Measurements from ENCODE around the gene IFNL2. TPM values are rescaled to one million over a fixed set of nuclear protein-coding genes. Genes with fewer than 3 reads are reported as not detected.
"Not testable (repeated sequence)": the region's sequence is repeated elsewhere in the genome, so short reads cannot be mapped to it uniquely, and the experiment has no call there.

Gene IFNL2
- total RNA-seq: not detected
- not detected for polyA plus RNA-seq

DNA sequence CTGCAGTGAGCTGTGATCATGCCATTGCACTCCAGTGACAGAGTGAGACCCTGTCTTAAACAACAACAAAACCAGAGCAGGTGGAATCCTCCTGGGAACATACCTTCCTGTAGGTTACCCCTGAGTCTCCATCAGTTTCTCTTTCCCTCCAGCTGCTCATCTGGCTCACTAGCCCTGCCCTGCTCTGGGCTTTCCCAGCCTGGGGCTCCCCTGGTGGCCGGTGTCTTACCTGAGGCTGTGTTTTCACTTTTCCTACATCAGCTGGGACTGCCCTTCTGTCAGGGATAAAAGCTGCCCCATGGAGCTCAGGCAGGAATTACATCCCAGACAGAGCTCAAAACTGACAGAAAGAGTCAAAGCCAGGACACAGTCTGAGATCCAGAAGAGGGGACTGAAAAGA lies at the start of gene IFNL2:
Gene IFNL2 (plus strand): TSS at position 312 of the 400 bp plus-strand sequence. CDS start 173 bp downstream, outside the sequence.
- CTCF ChIA-PET (ENCODE audit: partially characterized antibody); DNase-seq; H3K4me1 ChIP-seq (ENCODE audit: insufficient read depth, low read length); H3K36me3 Mint-ChIP-seq; H3K4me1 Mint-ChIP-seq; H3K9me3 Mint-ChIP-seq; H3K4me3 Mint-ChIP-seq; H3K27ac ChIP-seq (ENCODE audit: low read depth, low read length); H3K9me3 ChIP-seq (ENCODE audit: control insufficient read depth in 1 of 2, low read length in 2 of 2); POLR2A ChIA-PET (ENCODE audit: partially characterized antibody); H3K36me3 ChIP-seq (ENCODE audit: insufficient read depth, low read length); H3K4me3 ChIP-seq (ENCODE audit: low read length in 2 of 2); H3K27me3 ChIP-seq (ENCODE audit: insufficient read depth, low read length); intact Hi-C loops (cut with micrococcal nuclease): not testable (repeated sequence)
- Mint-ChIP-seq H3K27me3 (peaks cover 15 to 16% of the 10 kb centered on the region in 2 donors), H3K27ac (peak within 1 kb of the TSS in 1 of 7 donors; percentile 61)

DNA sequence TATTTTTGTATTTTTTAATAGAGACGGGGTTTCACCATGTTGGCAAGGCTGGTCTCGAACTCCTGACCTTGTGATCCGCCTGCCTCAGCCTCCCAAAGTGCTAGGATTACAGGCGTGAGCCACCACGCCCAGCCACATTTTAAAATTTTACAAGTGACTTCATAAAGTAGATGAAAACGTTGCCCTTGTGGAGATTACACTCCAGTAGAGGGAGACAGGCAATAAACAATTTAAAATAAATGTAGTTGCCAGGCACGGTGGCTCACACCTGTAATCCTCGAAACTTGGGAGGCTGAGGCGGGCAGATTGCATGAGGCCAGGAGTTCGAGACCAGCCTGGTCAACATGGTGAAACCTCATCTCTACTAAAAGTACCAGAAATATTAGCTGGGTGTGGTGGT lies 49.1 kb upstream of the IFNL2 start:
- H3K4me3 Mint-ChIP-seq; H3K9me3 Mint-ChIP-seq; H3K27me3 ChIP-seq (ENCODE audit: insufficient read depth, low read length); H3K27ac ChIP-seq (ENCODE audit: low read depth, low read length); POLR2A ChIA-PET (ENCODE audit: partially characterized antibody); H3K27ac Mint-ChIP-seq; H3K36me3 Mint-ChIP-seq; H3K9me3 ChIP-seq (ENCODE audit: control insufficient read depth in 1 of 2, low read length in 2 of 2); CTCF ChIA-PET (ENCODE audit: partially characterized antibody); H3K4me1 Mint-ChIP-seq; H3K4me1 ChIP-seq (ENCODE audit: insufficient read depth, low read length); H3K36me3 ChIP-seq (ENCODE audit: insufficient read depth, low read length); H3K4me3 ChIP-seq (ENCODE audit: low read length in 2 of 2); DNase-seq; intact Hi-C loops (cut with micrococcal nuclease): not testable (repeated sequence)
- peaks cover 18 to 27% of the 10 kb centered on the region in 2 donors for H3K27me3 Mint-ChIP-seq

DNA sequence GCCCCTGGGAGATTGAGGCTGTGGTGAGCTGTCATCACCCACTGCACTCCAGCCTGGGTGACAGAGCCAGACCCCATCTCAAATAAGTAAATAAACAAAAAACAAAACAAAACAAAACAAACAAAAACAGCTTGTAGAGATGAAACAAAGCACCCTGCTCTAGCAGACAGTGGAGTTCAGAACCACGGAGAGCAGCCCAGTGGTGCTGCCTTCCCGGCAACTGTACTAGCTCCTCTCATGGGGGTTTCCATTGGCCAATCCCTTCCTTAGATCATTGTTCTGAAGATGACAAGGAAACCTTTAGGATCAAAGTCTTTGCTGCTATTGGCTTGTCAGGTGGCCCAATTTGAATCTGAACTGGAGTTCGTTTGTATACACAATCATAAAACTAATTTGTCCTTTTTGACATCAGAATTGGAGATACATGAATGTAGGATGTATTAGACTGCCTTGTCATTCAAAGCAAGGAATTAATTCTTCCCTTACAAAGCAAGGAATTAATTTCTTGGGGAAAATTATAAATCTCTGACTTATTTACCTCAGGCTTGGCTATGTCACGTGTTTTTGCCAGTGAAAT lies 44.4 kb upstream of the IFNL2 start:
- ChIA-PET CTCF (ENCODE audit: partially characterized antibody) (no interaction called here), POLR2A (ENCODE audit: partially characterized antibody) (no interaction called here)
- Histone ChIP-seq H3K27me3 (ENCODE audit: insufficient read depth, low read length) (no peaks in the 10 kb centered on the region), H3K9me3 (ENCODE audit: control insufficient read depth in 1 of 2, low read length in 2 of 2) (no peaks in the 10 kb centered on the region), H3K4me1 (ENCODE audit: insufficient read depth, low read length) (no peaks in the 10 kb centered on the region), H3K36me3 (ENCODE audit: insufficient read depth, low read length) (no peaks in the 10 kb centered on the region), H3K27ac (ENCODE audit: low read depth, low read length) (no peak overlapping the region), H3K4me3 (ENCODE audit: low read length in 2 of 2) (no peak overlapping the region)
- Mint-ChIP-seq H3K4me3 (no peak overlapping the region), H3K27me3 (peaks cover 18 to 30% of the 10 kb centered on the region in 2 donors), H3K9me3 (no peaks in the 10 kb centered on the region), H3K36me3 (no peaks in the 10 kb centered on the region), H3K27ac (no peak overlapping the region), H3K4me1 (no peaks in the 10 kb centered on the region)
- peak in 1 of 5 donors; percentile 19 for DNase-seq
- intact Hi-C loops (cut with micrococcal nuclease): no loop called here

DNA sequence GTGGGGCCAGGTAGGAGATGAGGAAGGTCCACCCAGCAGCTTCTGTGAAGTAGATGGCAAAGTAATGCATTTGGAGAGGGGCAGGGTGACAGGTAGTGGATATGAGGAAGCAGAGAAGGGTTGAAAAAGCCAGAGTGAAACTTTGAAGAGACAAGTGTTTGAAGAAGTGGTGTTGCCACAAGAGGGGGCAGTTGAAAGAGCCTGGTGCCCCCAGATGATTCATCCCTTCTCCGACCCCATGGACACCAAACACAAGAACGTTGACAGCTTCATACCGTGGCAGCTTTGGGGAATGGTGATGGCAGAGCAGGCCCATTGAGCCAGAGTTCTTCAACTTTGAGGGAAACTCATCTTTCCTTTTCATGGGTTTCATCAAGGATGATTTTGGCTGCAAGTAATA lies 43.3 kb upstream of the IFNL2 start:
- no peak for DNase-seq
- no peaks in the 10 kb centered on the region for H3K9me3 Mint-ChIP-seq
- no peaks in the 10 kb centered on the region for H3K36me3 ChIP-seq (ENCODE audit: insufficient read depth, low read length)
- no peaks in the 10 kb centered on the region for H3K27me3 ChIP-seq (ENCODE audit: insufficient read depth, low read length)
- intact Hi-C loops (cut with micrococcal nuclease): no loop called here
- no peaks in the 10 kb centered on the region for H3K9me3 ChIP-seq (ENCODE audit: control insufficient read depth in 1 of 2, low read length in 2 of 2)
- H3K4me3 ChIP-seq (ENCODE audit: low read length in 2 of 2): no peak overlapping the region
- no peaks in the 10 kb centered on the region for H3K4me1 ChIP-seq (ENCODE audit: insufficient read depth, low read length)
- H3K36me3 Mint-ChIP-seq: no peaks in the 10 kb centered on the region
- peak overlapping the region in 1 of 7 donors; percentile 30 for H3K27ac Mint-ChIP-seq
- ChIA-PET POLR2A (ENCODE audit: partially characterized antibody) (no interaction called here), CTCF (ENCODE audit: partially characterized antibody) (no interaction called here)
- peaks cover 16 to 26% of the 10 kb centered on the region in 2 donors for H3K27me3 Mint-ChIP-seq
- no peak overlapping the region for H3K27ac ChIP-seq (ENCODE audit: low read depth, low read length)
- H3K4me3 Mint-ChIP-seq: no peak overlapping the region
- no peaks in the 10 kb centered on the region for H3K4me1 Mint-ChIP-seq

DNA sequence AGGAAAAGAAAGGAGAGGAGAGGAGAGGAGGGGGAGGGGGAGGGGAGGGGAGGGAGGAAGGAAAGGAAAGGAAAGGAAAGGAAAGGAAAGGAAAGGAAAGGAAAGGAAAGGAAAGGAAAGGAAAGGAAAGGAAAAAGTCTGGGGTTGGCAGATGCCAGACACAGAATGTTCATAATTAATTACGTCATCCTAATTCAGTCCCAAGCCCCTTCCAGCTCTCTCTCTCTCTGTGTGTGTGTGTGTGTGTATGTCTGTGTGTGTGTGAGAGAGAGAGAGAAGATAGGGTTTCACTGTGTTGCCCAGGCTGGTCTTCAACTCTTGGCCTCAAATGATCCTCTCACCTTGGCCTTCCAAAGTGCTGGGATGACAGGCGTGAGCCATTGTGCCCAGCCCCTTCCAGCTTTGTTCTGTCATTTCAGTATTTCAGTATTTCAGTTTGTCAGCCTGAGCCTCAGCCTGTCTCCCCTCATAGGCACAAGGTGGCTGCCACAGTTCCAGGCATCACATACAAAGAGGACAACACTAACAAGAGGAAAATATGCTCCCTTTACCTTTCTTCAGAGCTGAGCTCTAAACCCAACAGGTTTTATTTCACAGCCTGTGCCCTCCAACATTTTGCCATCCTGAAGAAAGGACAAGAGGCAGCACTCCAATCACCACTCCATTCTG lies 38.0 kb upstream of the IFNL2 start:
- no peaks in the 10 kb centered on the region for H3K4me1 Mint-ChIP-seq
- no peaks in the 10 kb centered on the region for H3K9me3 Mint-ChIP-seq
- H3K27me3 ChIP-seq (ENCODE audit: insufficient read depth, low read length): no peaks in the 10 kb centered on the region
- H3K4me3 ChIP-seq (ENCODE audit: low read length in 2 of 2): no peak overlapping the region
- DNase-seq: no peak
- intact Hi-C loops (cut with micrococcal nuclease): no loop called here
- no peak overlapping the region for H3K27ac ChIP-seq (ENCODE audit: low read depth, low read length)
- H3K36me3 Mint-ChIP-seq: no peaks in the 10 kb centered on the region
- CTCF ChIA-PET (ENCODE audit: partially characterized antibody): no interaction called here
- POLR2A ChIA-PET (ENCODE audit: partially characterized antibody): no interaction called here
- H3K27ac Mint-ChIP-seq: no peak overlapping the region
- no peak overlapping the region for H3K4me3 Mint-ChIP-seq
- no peaks in the 10 kb centered on the region for H3K4me1 ChIP-seq (ENCODE audit: insufficient read depth, low read length)
- no peaks in the 10 kb centered on the region for H3K9me3 ChIP-seq (ENCODE audit: control insufficient read depth in 1 of 2, low read length in 2 of 2)
- no peaks in the 10 kb centered on the region for H3K36me3 ChIP-seq (ENCODE audit: insufficient read depth, low read length)
- H3K27me3 Mint-ChIP-seq: peaks cover 1 to 2% of the 10 kb centered on the region in 2 donors

DNA sequence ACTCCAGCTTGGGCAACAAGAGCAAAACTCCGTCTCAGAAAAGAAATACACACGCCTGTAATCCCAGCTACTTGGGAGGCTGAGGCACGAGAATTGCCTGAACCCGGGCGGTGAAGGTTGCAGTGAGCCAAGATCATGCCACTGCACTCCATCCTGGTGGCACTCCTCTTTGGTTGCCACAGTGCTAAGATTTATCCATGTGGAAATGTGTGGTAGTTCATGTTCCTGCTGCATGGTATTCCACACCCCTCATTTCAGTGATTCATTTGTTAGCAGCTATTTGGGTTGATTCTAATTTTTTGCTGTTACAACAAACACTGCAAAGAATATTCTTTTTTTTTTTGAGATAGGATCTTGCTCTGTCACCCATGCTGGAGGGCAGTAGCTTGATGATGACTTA lies 35.5 kb upstream of the IFNL2 start:
- DNase-seq: no peak
- no peaks in the 10 kb centered on the region for H3K27me3 Mint-ChIP-seq
- H3K27me3 ChIP-seq (ENCODE audit: insufficient read depth, low read length): no peaks in the 10 kb centered on the region
- intact Hi-C loops (cut with micrococcal nuclease): no loop called here
- H3K4me1 Mint-ChIP-seq: peaks cover 4 to 18% (median 11%) of the 10 kb centered on the region in 4 donors
- H3K36me3 Mint-ChIP-seq: no peaks in the 10 kb centered on the region
- ChIA-PET CTCF (ENCODE audit: partially characterized antibody) (no interaction called here), POLR2A (ENCODE audit: partially characterized antibody) (no interaction called here)
- no peaks in the 10 kb centered on the region for H3K9me3 Mint-ChIP-seq
- no peaks in the 10 kb centered on the region for H3K9me3 ChIP-seq (ENCODE audit: control insufficient read depth in 1 of 2, low read length in 2 of 2)
- H3K36me3 ChIP-seq (ENCODE audit: insufficient read depth, low read length): no peaks in the 10 kb centered on the region
- H3K4me3 ChIP-seq (ENCODE audit: low read length in 2 of 2): no peak overlapping the region
- peaks cover 14% of the 10 kb centered on the region for H3K4me1 ChIP-seq (ENCODE audit: insufficient read depth, low read length)
- H3K27ac ChIP-seq (ENCODE audit: low read depth, low read length): no peak overlapping the region
- no peak overlapping the region for H3K4me3 Mint-ChIP-seq
- no peak overlapping the region for H3K27ac Mint-ChIP-seq

DNA sequence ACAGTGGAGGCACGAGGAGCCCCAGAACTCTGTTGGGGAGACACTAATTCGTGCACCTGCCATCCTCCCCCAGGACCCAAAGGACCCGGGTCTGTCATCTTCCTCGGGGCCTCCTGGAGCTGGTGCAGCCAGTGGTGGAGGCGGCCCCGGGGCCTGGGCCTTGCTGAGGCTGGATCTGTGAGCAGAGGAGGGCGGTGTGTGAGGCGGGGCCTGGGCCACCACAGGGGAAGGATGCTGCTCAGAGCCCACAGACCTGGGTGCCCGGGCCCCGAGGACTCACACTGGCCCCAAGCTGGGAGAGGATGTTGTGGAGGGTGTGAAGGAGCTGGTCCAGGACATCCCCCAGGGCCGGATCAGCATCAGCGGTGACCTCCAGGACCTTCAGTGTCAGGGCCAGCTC lies 31.7 kb upstream of the IFNL2 start:
- Histone ChIP-seq H3K36me3 (ENCODE audit: insufficient read depth, low read length) (no peaks in the 10 kb centered on the region), H3K9me3 (ENCODE audit: control insufficient read depth in 1 of 2, low read length in 2 of 2) (no peaks in the 10 kb centered on the region), H3K4me1 (ENCODE audit: insufficient read depth, low read length) (peaks cover 25% of the 10 kb centered on the region), H3K27ac (ENCODE audit: low read depth, low read length) (no peak overlapping the region), H3K27me3 (ENCODE audit: insufficient read depth, low read length) (no peaks in the 10 kb centered on the region), H3K4me3 (ENCODE audit: low read length in 2 of 2) (no peak overlapping the region)
- no peaks in the 10 kb centered on the region for H3K36me3 Mint-ChIP-seq
- H3K9me3 Mint-ChIP-seq: peaks cover 0 to 1% (median 0%) of the 10 kb centered on the region in 8 donors
- ChIA-PET CTCF (ENCODE audit: partially characterized antibody) (no interaction called here), POLR2A (ENCODE audit: partially characterized antibody) (no interaction called here)
- intact Hi-C loops (cut with micrococcal nuclease): no loop called here
- DNase-seq: peak in 2 of 5 donors; percentile 7 to 9
- peak overlapping the region in 4 of 7 donors; percentile 36 to 53 (median 41) for H3K27ac Mint-ChIP-seq
- H3K4me3 Mint-ChIP-seq: peak overlapping the region in 2 of 8 donors; percentile 25 to 31
- no peaks in the 10 kb centered on the region for H3K27me3 Mint-ChIP-seq
- H3K4me1 Mint-ChIP-seq: peaks cover 8 to 32% (median 18%) of the 10 kb centered on the region in 4 donors
